ENCODE data around the gene KRTAP10-1. TPM values are rescaled to one million over a fixed set of nuclear protein-coding genes. Genes with fewer than 3 reads are reported as not detected.
"Not testable (repeated sequence)": the region's sequence is repeated elsewhere in the genome, so short reads cannot be mapped to it uniquely, and the experiment has no call there.

Gene KRTAP10-1
- total RNA-seq, result not detected

GRCh38 chr21:44539991-44540666 lies at the start of gene KRTAP10-1:
KRTAP10-1 (minus strand) TSS chr21:44540195; CDS start chr21:44540150, 45 bp downstream.
- Mint-ChIP-seq H3K27ac (no peak within 1 kb of the TSS), H3K9me3 (no peaks in the 10 kb centered on the region), H3K4me3 (no peak within 1 kb of the TSS), H3K27me3 (ENCODE audit: low read depth) (no peaks in the 10 kb centered on the region), H3K36me3 (ENCODE audit: low read depth) (no peaks in the 10 kb centered on the region), H3K4me1 (ENCODE audit: low read depth) (no peaks in the 10 kb centered on the region)
- intact Hi-C loops (cut with micrococcal nuclease), result no loop called here
- CTCF ChIA-PET, result no interaction called here
- DNase-seq, result no peak

- DNase-seq, result no peak
- H3K4me1 Mint-ChIP-seq (ENCODE audit: low read depth), result no peaks in the 10 kb centered on the region
- no peaks in the 10 kb centered on the region for H3K36me3 Mint-ChIP-seq (ENCODE audit: low read depth)
- no peaks in the 10 kb centered on the region for H3K27me3 Mint-ChIP-seq (ENCODE audit: low read depth)
- intact Hi-C loops (cut with micrococcal nuclease), result no loop called here
- H3K27ac Mint-ChIP-seq, result no peak overlapping the region
- no peak overlapping the region for H3K4me3 Mint-ChIP-seq
- CTCF ChIA-PET, result no interaction called here
- no peaks in the 10 kb centered on the region for H3K9me3 Mint-ChIP-seq
Observed at GRCh38 chr21:44589094-44589493, 49.1 kb upstream of the KRTAP10-1 start.

- no peak overlapping the region for H3K4me3 Mint-ChIP-seq
- peaks cover 10% of the 10 kb centered on the region for H3K4me1 Mint-ChIP-seq (ENCODE audit: low read depth)
- DNase-seq, result no peak
- no peaks in the 10 kb centered on the region for H3K27me3 Mint-ChIP-seq (ENCODE audit: low read depth)
- intact Hi-C loops (cut with micrococcal nuclease), result no loop called here
- CTCF ChIA-PET, result interaction anchor here (0.6 kb wide), 1 partner anchor 33 kb away, joined by 3 read pairs; no protein-coding TSS in a partner anchor
- H3K36me3 Mint-ChIP-seq (ENCODE audit: low read depth), result no peaks in the 10 kb centered on the region
- peaks cover 10% of the 10 kb centered on the region for H3K9me3 Mint-ChIP-seq
- no peak overlapping the region for H3K27ac Mint-ChIP-seq
Observed at GRCh38 chr21:44585892-44586291, 45.9 kb upstream of the KRTAP10-1 start.

- peaks cover 16% of the 10 kb centered on the region for H3K9me3 Mint-ChIP-seq
- DNase-seq, result peak; percentile 70
- intact Hi-C loops (cut with micrococcal nuclease), result no loop called here
- peaks cover 1% of the 10 kb centered on the region for H3K36me3 Mint-ChIP-seq (ENCODE audit: low read depth)
- no peak overlapping the region for H3K4me3 Mint-ChIP-seq
- CTCF ChIA-PET, result interaction anchor here (1.1 to 1.5 kb wide), 3 partner anchors 36 to 223 kb away, joined by 3 to 4 read pairs (median 3); no protein-coding TSS in a partner anchor
- H3K27ac Mint-ChIP-seq, result no peak overlapping the region
- H3K4me1 Mint-ChIP-seq (ENCODE audit: low read depth), result peaks cover 10% of the 10 kb centered on the region
- no peaks in the 10 kb centered on the region for H3K27me3 Mint-ChIP-seq (ENCODE audit: low read depth)
Observed at GRCh38 chr21:44583800-44584147, 43.8 kb upstream of the KRTAP10-1 start.

GRCh38 chr21:44583089-44583799 lies 43.2 kb upstream of the KRTAP10-1 start:
- Mint-ChIP-seq H3K4me1 (ENCODE audit: low read depth) (peaks cover 10% of the 10 kb centered on the region), H3K27ac (no peak overlapping the region), H3K27me3 (ENCODE audit: low read depth) (no peaks in the 10 kb centered on the region), H3K4me3 (no peak overlapping the region), H3K36me3 (ENCODE audit: low read depth) (peaks cover 1% of the 10 kb centered on the region), H3K9me3 (peaks cover 16% of the 10 kb centered on the region)
- DNase-seq, result no peak
- intact Hi-C loops (cut with micrococcal nuclease), result no loop called here
- CTCF ChIA-PET, result interaction anchor here (1.1 to 1.5 kb wide), 3 partner anchors 36 to 224 kb away, joined by 3 to 4 read pairs (median 3); no protein-coding TSS in a partner anchor

GRCh38 chr21:44582055-44582454 lies 42.1 kb upstream of the KRTAP10-1 start:
- CTCF ChIA-PET, result no interaction called here
- no peaks in the 10 kb centered on the region for H3K27me3 Mint-ChIP-seq (ENCODE audit: low read depth)
- H3K36me3 Mint-ChIP-seq (ENCODE audit: low read depth), result peaks cover 1% of the 10 kb centered on the region
- no peak overlapping the region for H3K4me3 Mint-ChIP-seq
- no peak overlapping the region for H3K27ac Mint-ChIP-seq
- peaks cover 27% of the 10 kb centered on the region for H3K9me3 Mint-ChIP-seq
- intact Hi-C loops (cut with micrococcal nuclease), result no loop called here
- peaks cover 10% of the 10 kb centered on the region for H3K4me1 Mint-ChIP-seq (ENCODE audit: low read depth)
- DNase-seq, result no peak

- peaks cover 1% of the 10 kb centered on the region for H3K36me3 Mint-ChIP-seq (ENCODE audit: low read depth)
- H3K4me3 Mint-ChIP-seq, result no peak overlapping the region
- DNase-seq, result no peak
- intact Hi-C loops (cut with micrococcal nuclease), result no loop called here
- peaks cover 32% of the 10 kb centered on the region for H3K9me3 Mint-ChIP-seq
- H3K4me1 Mint-ChIP-seq (ENCODE audit: low read depth), result peaks cover 10% of the 10 kb centered on the region
- H3K27me3 Mint-ChIP-seq (ENCODE audit: low read depth), result no peaks in the 10 kb centered on the region
- CTCF ChIA-PET, result no interaction called here
- H3K27ac Mint-ChIP-seq, result no peak overlapping the region
Observed at GRCh38 chr21:44581158-44581557, 41.2 kb upstream of the KRTAP10-1 start.

GRCh38 chr21:44580231-44580821 lies 40.3 kb upstream of the KRTAP10-1 start, which contains the start of gene KRTAP10-5:
KRTAP10-5 (minus strand) TSS chr21:44580604; CDS start chr21:44580578, 26 bp downstream.
- H3K27me3 Mint-ChIP-seq (ENCODE audit: low read depth); H3K4me3 Mint-ChIP-seq; intact Hi-C loops (cut with micrococcal nuclease); H3K36me3 Mint-ChIP-seq (ENCODE audit: low read depth); DNase-seq; CTCF ChIA-PET; H3K27ac Mint-ChIP-seq: not testable (repeated sequence)
- Mint-ChIP-seq H3K9me3 (peaks cover 32% of the 10 kb centered on the region), H3K4me1 (ENCODE audit: low read depth) (peaks cover 10% of the 10 kb centered on the region)

- Mint-ChIP-seq H3K9me3 (peaks cover 32% of the 10 kb centered on the region), H3K36me3 (ENCODE audit: low read depth) (peaks cover 1% of the 10 kb centered on the region), H3K4me1 (ENCODE audit: low read depth) (peaks cover 10% of the 10 kb centered on the region), H3K27me3 (ENCODE audit: low read depth) (no peaks in the 10 kb centered on the region), H3K27ac (no peak overlapping the region), H3K4me3 (no peak overlapping the region)
- intact Hi-C loops (cut with micrococcal nuclease), result no loop called here
- DNase-seq, result no peak
- CTCF ChIA-PET, result no interaction called here
Observed at GRCh38 chr21:44579833-44580144, 39.8 kb upstream of the KRTAP10-1 start.

GRCh38 chr21:44579056-44579832 lies 39.2 kb upstream of the KRTAP10-1 start:
- intact Hi-C loops (cut with micrococcal nuclease), result no loop called here
- no peaks in the 10 kb centered on the region for H3K27me3 Mint-ChIP-seq (ENCODE audit: low read depth)
- CTCF ChIA-PET, result no interaction called here
- H3K36me3 Mint-ChIP-seq (ENCODE audit: low read depth), result peaks cover 1% of the 10 kb centered on the region
- no peak overlapping the region for H3K4me3 Mint-ChIP-seq
- peaks cover 32% of the 10 kb centered on the region for H3K9me3 Mint-ChIP-seq
- no peak overlapping the region for H3K27ac Mint-ChIP-seq
- H3K4me1 Mint-ChIP-seq (ENCODE audit: low read depth), result peaks cover 10% of the 10 kb centered on the region
- no peak for DNase-seq

GRCh38 chr21:44578371-44579055 lies 38.5 kb upstream of the KRTAP10-1 start:
- CTCF ChIA-PET, result no interaction called here
- no peak overlapping the region for H3K4me3 Mint-ChIP-seq
- H3K9me3 Mint-ChIP-seq, result peaks cover 32% of the 10 kb centered on the region
- peaks cover 1% of the 10 kb centered on the region for H3K36me3 Mint-ChIP-seq (ENCODE audit: low read depth)
- intact Hi-C loops (cut with micrococcal nuclease), result no loop called here
- no peaks in the 10 kb centered on the region for H3K27me3 Mint-ChIP-seq (ENCODE audit: low read depth)
- no peak for DNase-seq
- H3K27ac Mint-ChIP-seq, result no peak overlapping the region
- H3K4me1 Mint-ChIP-seq (ENCODE audit: low read depth), result peaks cover 9% of the 10 kb centered on the region

- H3K27me3 Mint-ChIP-seq (ENCODE audit: low read depth), result no peaks in the 10 kb centered on the region
- H3K27ac Mint-ChIP-seq, result no peak overlapping the region
- H3K9me3 Mint-ChIP-seq, result peaks cover 25% of the 10 kb centered on the region
- intact Hi-C loops (cut with micrococcal nuclease), result no loop called here
- CTCF ChIA-PET, result no interaction called here
- peaks cover 1% of the 10 kb centered on the region for H3K36me3 Mint-ChIP-seq (ENCODE audit: low read depth)
- no peak for DNase-seq
- H3K4me3 Mint-ChIP-seq, result no peak overlapping the region
- no peaks in the 10 kb centered on the region for H3K4me1 Mint-ChIP-seq (ENCODE audit: low read depth)
Observed at GRCh38 chr21:44576025-44576420, 36.0 kb upstream of the KRTAP10-1 start.
